Kidney glomerular epithelial cell (primary cell): ENCODE measurements around the gene TFAM.

Source experiments
- DNase-seq: peaks from one replicate; lab custom pipeline; 2025; lab: John Stamatoyannopoulos, UW

TFAM gene

DNA sequence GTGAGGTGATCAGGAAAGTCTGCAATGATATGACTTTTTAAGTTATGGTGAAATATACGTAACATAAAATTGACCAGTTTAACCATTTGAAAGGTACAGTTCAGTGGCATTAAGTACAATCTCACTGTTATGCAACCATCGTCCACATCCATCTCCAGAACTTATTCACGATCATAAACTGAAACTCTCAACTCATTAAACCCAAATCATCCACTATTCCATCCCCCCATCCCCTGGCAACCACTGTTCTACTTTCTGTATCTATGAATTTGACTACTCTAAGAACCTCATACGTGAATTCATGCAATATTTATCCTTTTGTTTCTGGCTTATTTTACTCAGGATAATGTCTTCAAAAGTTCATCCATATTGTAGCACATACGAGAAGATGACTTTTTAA is 48.4 kb downstream of the TFAM start:
- no peak for DNase-seq

DNA sequence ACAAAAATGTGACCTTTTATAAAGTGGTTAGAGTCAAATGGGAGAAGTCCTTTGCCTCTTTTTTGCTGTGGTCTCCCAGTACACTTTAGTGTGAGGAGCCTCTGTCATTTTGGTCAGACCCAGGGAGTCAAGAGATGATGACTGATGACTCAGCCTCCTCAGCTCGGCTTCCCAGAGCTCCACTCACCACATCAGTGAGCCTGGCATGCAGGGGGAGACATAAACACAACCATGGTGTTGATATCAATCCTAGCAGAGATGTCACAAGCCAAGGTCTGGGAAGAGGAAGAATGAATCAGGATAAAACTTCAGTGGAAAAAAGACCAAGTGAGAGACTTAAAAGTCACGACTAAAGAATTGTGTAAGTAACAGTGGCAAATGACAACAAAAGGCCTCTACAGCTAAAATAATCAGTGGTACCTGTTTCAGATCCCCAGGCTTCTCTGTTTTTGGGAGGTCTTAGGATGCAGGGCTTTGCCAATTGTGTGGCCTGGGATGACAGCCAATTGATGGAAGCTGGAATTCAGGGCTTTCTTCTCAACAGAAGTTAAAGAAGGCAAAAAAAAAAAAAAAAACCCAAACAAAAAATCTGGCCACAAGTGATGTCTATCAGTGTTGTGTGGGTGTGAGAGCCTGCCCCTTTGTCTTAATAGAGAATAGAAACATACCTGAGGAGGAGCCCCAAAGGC is 50.2 kb downstream of the TFAM start:
- peak; percentile 98 for DNase-seq

DNA sequence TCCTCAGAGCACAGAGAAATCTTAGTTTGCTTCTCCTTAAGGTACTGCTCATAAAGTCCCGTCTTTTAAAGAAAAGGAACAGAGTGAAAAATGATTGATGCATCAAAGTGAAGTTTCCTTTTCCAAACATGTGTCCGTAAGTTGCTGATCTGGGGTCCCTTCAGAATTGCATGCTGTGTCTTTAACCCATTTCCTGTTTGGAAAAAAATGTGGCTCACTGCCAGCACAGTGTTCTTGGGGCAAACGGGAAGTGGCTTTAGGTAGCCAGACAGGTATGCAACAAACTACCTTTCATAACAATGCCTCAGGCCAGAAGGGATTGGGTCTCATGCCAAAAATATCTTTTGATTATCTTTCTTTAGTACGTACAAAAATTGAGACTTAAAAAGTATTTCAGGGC is 50.9 kb downstream of the TFAM start:
- DNase-seq, result peak; percentile 64

DNA sequence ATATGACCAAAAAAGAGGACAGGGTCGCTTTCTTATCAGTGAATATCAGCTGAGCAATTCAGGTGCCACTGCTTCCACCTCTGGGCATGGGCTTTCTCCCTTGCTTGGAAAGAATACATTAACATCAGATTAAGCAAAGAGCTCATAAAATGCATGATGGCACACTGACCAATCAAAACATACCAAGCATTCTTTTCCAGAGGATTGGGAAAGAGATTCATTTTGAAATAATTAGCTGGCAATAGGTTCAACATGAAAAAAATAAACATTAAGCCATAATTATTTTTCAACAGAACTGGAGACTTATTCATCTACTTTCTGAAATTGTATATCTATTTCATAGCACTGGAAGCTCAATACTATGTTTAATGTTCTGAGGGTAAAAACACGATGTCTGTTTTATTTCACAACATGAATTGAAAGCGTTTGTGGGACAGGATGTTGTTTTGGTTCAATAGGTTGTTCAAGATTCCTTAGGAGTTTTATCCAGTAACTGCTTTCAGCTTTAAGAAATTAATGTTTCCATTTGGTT is 53.2 kb downstream of the TFAM start:
- peak; percentile 90 for DNase-seq

DNA sequence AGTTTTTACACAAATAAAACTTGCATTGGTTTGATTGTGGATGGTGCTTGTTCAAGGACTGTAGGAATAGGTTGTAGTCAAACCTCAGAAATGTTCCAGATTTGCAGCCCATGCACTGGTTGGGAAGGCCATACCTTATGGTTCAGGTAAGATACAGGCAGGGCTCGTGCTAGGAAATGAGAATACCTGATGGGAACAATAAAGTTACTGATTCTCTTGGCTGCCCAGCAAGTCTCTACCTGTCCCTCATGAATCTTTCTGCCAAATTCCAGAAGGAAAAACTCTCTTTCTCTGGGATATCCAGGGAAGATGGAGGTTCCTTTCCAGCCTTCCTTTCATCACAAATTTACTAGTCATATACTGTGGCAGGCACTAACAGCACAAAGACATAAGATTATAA is 53.8 kb downstream of the TFAM start:
- DNase-seq, result no peak

DNA sequence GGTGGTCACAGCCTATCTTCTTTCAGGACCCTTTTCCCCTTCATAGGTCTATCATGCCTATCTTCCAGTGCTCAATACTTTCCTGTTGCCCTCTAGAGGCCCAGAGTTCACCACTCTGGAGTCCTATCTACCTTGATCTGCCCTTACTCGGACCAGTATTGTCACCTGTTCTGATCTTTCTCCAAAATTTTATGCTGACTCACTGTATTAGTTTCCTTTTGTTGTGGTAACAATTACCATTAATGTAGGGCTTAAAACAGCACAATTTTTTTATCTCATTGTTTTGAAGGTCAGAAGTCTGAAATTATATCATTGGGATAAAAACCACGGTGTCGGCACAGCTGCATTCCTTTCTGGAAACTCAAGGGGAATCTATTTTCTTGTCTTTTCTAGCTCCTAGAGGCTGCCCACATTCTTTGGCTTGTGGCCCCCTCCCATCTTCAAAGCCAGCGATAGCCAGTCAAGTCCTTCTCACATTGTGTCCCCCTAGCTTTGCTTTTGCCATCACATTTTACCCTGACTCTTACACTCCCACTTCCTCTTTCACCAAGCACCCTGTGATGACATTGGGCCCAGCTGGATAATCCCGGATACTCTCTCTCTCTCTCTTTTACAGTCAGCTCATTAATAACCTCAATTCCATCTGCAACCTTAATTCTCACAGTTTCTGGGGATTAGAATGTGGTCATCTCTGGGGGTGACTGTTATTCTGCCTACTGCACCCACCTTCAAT is 54.6 kb downstream of the TFAM start:
- DNase-seq, result no peak

DNA sequence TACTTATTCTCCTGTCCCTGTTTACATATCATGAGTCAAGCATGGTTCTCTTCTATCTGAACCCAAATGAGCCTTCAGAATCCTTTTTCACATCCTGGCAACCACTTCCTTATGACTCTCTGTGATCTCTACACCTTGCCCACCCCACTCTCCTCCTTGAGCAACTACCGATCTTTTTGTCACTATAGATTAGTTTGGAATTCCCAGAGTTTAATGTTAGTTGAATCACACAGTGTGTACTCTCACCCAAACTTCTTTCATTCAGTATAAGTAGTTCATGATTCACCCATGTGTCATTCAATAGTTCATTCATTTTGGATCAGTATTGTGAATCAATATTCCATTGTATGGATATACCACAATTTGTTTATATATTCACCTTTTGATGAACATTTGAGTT is 55.3 kb downstream of the TFAM start:
- no peak for DNase-seq

DNA sequence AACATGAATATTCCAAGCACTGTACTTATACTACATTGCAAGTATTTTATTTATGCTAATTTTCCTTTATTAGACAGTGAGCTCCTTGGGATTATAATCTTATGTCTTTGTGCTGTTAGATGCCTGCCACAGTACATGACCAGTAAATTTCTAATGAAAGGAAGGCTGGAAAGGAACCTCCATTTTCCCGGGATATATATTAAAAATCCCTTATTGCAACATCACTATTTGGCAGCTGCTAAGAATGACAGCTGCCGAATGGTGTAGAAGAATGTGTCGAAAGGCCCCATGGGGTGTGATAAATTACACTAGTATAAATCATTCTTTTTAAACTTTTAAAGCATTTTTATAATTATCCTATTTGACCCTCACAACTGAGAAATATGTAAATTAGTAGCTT is 59.1 kb downstream of the TFAM start:
- no peak for DNase-seq

DNA sequence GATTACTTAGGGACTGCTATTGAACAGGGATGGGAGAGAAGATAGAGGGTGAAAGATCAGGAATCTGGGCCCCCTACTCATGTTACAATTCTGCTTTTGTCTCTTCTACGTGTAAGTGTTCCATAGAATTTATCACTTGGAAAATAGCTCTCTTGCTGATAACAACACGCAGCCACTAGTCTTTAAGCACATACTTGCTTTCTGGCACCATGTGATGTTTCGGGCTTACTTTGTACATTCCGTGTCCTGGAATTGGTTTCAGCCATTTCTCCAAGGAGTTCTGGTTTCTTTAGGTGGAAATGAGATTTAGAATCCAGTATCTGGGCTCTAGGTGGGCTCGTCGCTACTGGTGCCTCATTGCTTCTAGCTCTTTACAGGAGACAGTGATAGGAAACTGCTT is 59.7 kb downstream of the TFAM start:
- DNase-seq, result no peak

DNA sequence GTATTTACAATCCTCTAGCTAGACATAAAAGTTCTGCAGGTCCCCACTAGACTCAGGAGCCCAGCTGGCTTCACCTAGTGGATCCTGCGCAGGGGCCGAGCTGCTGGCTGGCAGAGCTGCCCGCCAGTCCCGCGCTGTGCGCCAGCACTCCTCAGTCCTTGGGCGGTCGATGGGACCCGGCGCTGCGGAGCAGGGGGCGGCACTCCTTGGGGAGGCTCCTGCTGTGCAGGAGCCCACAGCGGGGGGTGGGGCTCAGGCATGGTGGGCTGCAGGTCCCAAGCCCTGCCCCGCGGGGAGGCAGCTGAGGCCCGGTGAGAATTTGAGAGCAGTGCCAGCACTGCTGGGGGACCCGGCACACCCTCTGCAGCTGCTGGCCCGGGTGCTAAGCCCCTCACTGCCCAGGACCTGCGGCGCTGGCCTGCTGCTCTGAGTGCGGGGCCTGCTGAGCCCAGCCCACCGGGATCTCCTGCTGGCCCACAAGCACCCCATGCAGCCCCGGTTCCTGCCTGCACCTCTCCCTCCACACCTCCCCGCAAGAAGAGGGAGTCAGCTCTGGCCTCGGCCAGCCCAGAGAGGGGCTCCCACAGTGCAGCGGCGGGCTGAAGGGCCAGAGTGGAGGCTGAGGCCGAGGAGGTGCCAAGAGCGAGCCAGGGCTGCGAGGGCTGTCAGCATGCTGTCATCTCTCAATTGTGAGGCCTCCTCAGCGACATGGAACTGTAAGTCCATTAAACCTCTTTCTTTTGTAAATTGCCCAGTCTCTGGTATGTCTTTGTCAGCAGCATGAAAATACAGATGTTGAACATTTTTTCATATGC is 63.1 kb downstream of the TFAM start:
- no peak for DNase-seq
